ENCODE results near the gene CLIP4.

CLIP4 gene

GRCh38 chr2:29212009-29212408 is 96.8 kb downstream of the CLIP4 start:
- Histone ChIP-seq H3K36me3 (ENCODE audit: control insufficient read depth, insufficient read depth, low read length) (no peaks in the 10 kb centered on the region), H3K27me3 (ENCODE audit: control insufficient read depth, insufficient read depth, low read length) (no peaks in the 10 kb centered on the region), H3K4me3 (ENCODE audit: low read depth, low read length) (no peak overlapping the region), H3K4me1 (ENCODE audit: control insufficient read depth, insufficient read depth, low read length) (peaks cover 3% of the 10 kb centered on the region; the same call in 1 of the 2 replicates), H3K9me3 (ENCODE audit: control insufficient read depth, insufficient read depth, low read depth, low read length) (no peaks in the 10 kb centered on the region), H3K27ac (ENCODE audit: low read depth, low read length) (no peak overlapping the region), H3K9ac (ENCODE audit: low read length) (no peak overlapping the region)

- peaks cover 2% of the 10 kb centered on the region; the same call in 1 of the 2 replicates for H3K27me3 ChIP-seq (ENCODE audit: control insufficient read depth, insufficient read depth, low read length)
- H3K27ac ChIP-seq (ENCODE audit: low read depth, low read length): no peak overlapping the region
- no peaks in the 10 kb centered on the region for H3K9me3 ChIP-seq (ENCODE audit: control insufficient read depth, insufficient read depth, low read depth, low read length)
- no peak overlapping the region for H3K9ac ChIP-seq (ENCODE audit: low read length)
- H3K4me1 ChIP-seq (ENCODE audit: control insufficient read depth, insufficient read depth, low read length): peaks cover 3% of the 10 kb centered on the region; the same call in 1 of the 2 replicates
- H3K36me3 ChIP-seq (ENCODE audit: control insufficient read depth, insufficient read depth, low read length): no peaks in the 10 kb centered on the region
- H3K4me3 ChIP-seq (ENCODE audit: low read depth, low read length): no peak overlapping the region
Observed at GRCh38 chr2:29213888-29214291, 98.7 kb downstream of the CLIP4 start.

GRCh38 chr2:29215073-29215472 is 99.9 kb downstream of the CLIP4 start:
- Histone ChIP-seq H3K4me1 (ENCODE audit: control insufficient read depth, insufficient read depth, low read length) (peaks cover 3% of the 10 kb centered on the region; the same call in 1 of the 2 replicates), H3K4me3 (ENCODE audit: low read depth, low read length) (no peak overlapping the region), H3K36me3 (ENCODE audit: control insufficient read depth, insufficient read depth, low read length) (no peaks in the 10 kb centered on the region), H3K9ac (ENCODE audit: low read length) (no peak overlapping the region), H3K9me3 (ENCODE audit: control insufficient read depth, insufficient read depth, low read depth, low read length) (no peaks in the 10 kb centered on the region), H3K27me3 (ENCODE audit: control insufficient read depth, insufficient read depth, low read length) (peaks cover 2% of the 10 kb centered on the region; the same call in 1 of the 2 replicates), H3K27ac (ENCODE audit: low read depth, low read length) (no peak overlapping the region)

- Histone ChIP-seq H3K4me1 (ENCODE audit: control insufficient read depth, insufficient read depth, low read length) (peaks cover 6% of the 10 kb centered on the region; the same call in 1 of the 2 replicates), H3K9me3 (ENCODE audit: control insufficient read depth, insufficient read depth, low read depth, low read length) (no peaks in the 10 kb centered on the region), H3K9ac (ENCODE audit: low read length) (no peak overlapping the region), H3K4me3 (ENCODE audit: low read depth, low read length) (no peak overlapping the region), H3K27ac (ENCODE audit: low read depth, low read length) (no peak overlapping the region), H3K27me3 (ENCODE audit: control insufficient read depth, insufficient read depth, low read length) (peaks cover 2% of the 10 kb centered on the region; the same call in 1 of the 2 replicates), H3K36me3 (ENCODE audit: control insufficient read depth, insufficient read depth, low read length) (no peaks in the 10 kb centered on the region)
Observed at GRCh38 chr2:29215739-29216608, 100.8 kb downstream of the CLIP4 start.

- H3K4me3 ChIP-seq (ENCODE audit: low read depth, low read length): no peak overlapping the region
- H3K36me3 ChIP-seq (ENCODE audit: control insufficient read depth, insufficient read depth, low read length): no peaks in the 10 kb centered on the region
- H3K9ac ChIP-seq (ENCODE audit: low read length): no peak overlapping the region
- H3K4me1 ChIP-seq (ENCODE audit: control insufficient read depth, insufficient read depth, low read length): peaks cover 6% of the 10 kb centered on the region; the same call in 1 of the 2 replicates
- H3K27ac ChIP-seq (ENCODE audit: low read depth, low read length): no peak overlapping the region
- H3K27me3 ChIP-seq (ENCODE audit: control insufficient read depth, insufficient read depth, low read length): peaks cover 2% of the 10 kb centered on the region; the same call in 1 of the 2 replicates
- H3K9me3 ChIP-seq (ENCODE audit: control insufficient read depth, insufficient read depth, low read depth, low read length): no peaks in the 10 kb centered on the region
Observed at GRCh38 chr2:29216609-29216909, 101.3 kb downstream of the CLIP4 start.

- Histone ChIP-seq H3K9me3 (ENCODE audit: control insufficient read depth, insufficient read depth, low read depth, low read length) (no peaks in the 10 kb centered on the region), H3K36me3 (ENCODE audit: control insufficient read depth, insufficient read depth, low read length) (no peaks in the 10 kb centered on the region), H3K9ac (ENCODE audit: low read length) (no peak overlapping the region), H3K27ac (ENCODE audit: low read depth, low read length) (no peak overlapping the region), H3K4me3 (ENCODE audit: low read depth, low read length) (no peak overlapping the region), H3K4me1 (ENCODE audit: control insufficient read depth, insufficient read depth, low read length) (peaks cover 6% of the 10 kb centered on the region; the same call in 1 of the 2 replicates), H3K27me3 (ENCODE audit: control insufficient read depth, insufficient read depth, low read length) (peaks cover 2% of the 10 kb centered on the region; the same call in 1 of the 2 replicates)
Observed at GRCh38 chr2:29218071-29218470, 102.9 kb downstream of the CLIP4 start.

GRCh38 chr2:29218550-29219125 is 103.4 kb downstream of the CLIP4 start:
- H3K36me3 ChIP-seq (ENCODE audit: control insufficient read depth, insufficient read depth, low read length): no peaks in the 10 kb centered on the region
- H3K9me3 ChIP-seq (ENCODE audit: control insufficient read depth, insufficient read depth, low read depth, low read length): no peaks in the 10 kb centered on the region
- peaks cover 2% of the 10 kb centered on the region; the same call in 1 of the 2 replicates for H3K27me3 ChIP-seq (ENCODE audit: control insufficient read depth, insufficient read depth, low read length)
- H3K27ac ChIP-seq (ENCODE audit: low read depth, low read length): no peak overlapping the region
- no peak overlapping the region for H3K4me3 ChIP-seq (ENCODE audit: low read depth, low read length)
- peaks cover 6% of the 10 kb centered on the region; the same call in 1 of the 2 replicates for H3K4me1 ChIP-seq (ENCODE audit: control insufficient read depth, insufficient read depth, low read length)
- H3K9ac ChIP-seq (ENCODE audit: low read length): no peak overlapping the region

- no peaks in the 10 kb centered on the region for H3K36me3 ChIP-seq (ENCODE audit: control insufficient read depth, insufficient read depth, low read length)
- H3K4me1 ChIP-seq (ENCODE audit: control insufficient read depth, insufficient read depth, low read length): peaks cover 3% of the 10 kb centered on the region; the same call in 1 of the 2 replicates
- no peak overlapping the region for H3K27ac ChIP-seq (ENCODE audit: low read depth, low read length)
- no peak overlapping the region for H3K9ac ChIP-seq (ENCODE audit: low read length)
- H3K9me3 ChIP-seq (ENCODE audit: control insufficient read depth, insufficient read depth, low read depth, low read length): no peaks in the 10 kb centered on the region
- no peak overlapping the region for H3K4me3 ChIP-seq (ENCODE audit: low read depth, low read length)
- H3K27me3 ChIP-seq (ENCODE audit: control insufficient read depth, insufficient read depth, low read length): peaks cover 2% of the 10 kb centered on the region; the same call in 1 of the 2 replicates
Observed at GRCh38 chr2:29219374-29219773, 104.2 kb downstream of the CLIP4 start.

GRCh38 chr2:29220506-29221270 is 105.5 kb downstream of the CLIP4 start:
- Histone ChIP-seq H3K4me1 (ENCODE audit: control insufficient read depth, insufficient read depth, low read length) (peaks cover 3% of the 10 kb centered on the region; the same call in 1 of the 2 replicates), H3K27me3 (ENCODE audit: control insufficient read depth, insufficient read depth, low read length) (peaks cover 2% of the 10 kb centered on the region; the same call in 1 of the 2 replicates), H3K27ac (ENCODE audit: low read depth, low read length) (no peak overlapping the region), H3K4me3 (ENCODE audit: low read depth, low read length) (no peak overlapping the region), H3K9ac (ENCODE audit: low read length) (no peak overlapping the region), H3K9me3 (ENCODE audit: control insufficient read depth, insufficient read depth, low read depth, low read length) (no peaks in the 10 kb centered on the region), H3K36me3 (ENCODE audit: control insufficient read depth, insufficient read depth, low read length) (no peaks in the 10 kb centered on the region)

- H3K27ac ChIP-seq (ENCODE audit: low read depth, low read length): no peak overlapping the region
- H3K4me1 ChIP-seq (ENCODE audit: control insufficient read depth, insufficient read depth, low read length): peaks cover 3% of the 10 kb centered on the region; the same call in 1 of the 2 replicates
- H3K4me3 ChIP-seq (ENCODE audit: low read depth, low read length): no peak overlapping the region
Observed at GRCh38 chr2:29222381-29223179, 107.4 kb downstream of the CLIP4 start.

More at GRCh38 chr2:29222381-29223179, 107.4 kb downstream of the CLIP4 start:
- no peaks in the 10 kb centered on the region for H3K36me3 ChIP-seq (ENCODE audit: control insufficient read depth, insufficient read depth, low read length)
- no peaks in the 10 kb centered on the region for H3K9me3 ChIP-seq (ENCODE audit: control insufficient read depth, insufficient read depth, low read depth, low read length)
- H3K27me3 ChIP-seq (ENCODE audit: control insufficient read depth, insufficient read depth, low read length): peaks cover 2% of the 10 kb centered on the region; the same call in 1 of the 2 replicates
- H3K9ac ChIP-seq (ENCODE audit: low read length): no peak overlapping the region
